Fibroblast of villous mesenchyme (primary cell): ENCODE results near the gene ZCWPW2. TPM values are rescaled to one million over a fixed set of nuclear protein-coding genes. Genes with fewer than 3 reads are reported as not detected.

Source experiments
- DNase-seq: peaks from one replicate; pipeline ENCODE4 v3.0.0-alpha.2; 2010; ENCODE audit warnings: low read depth
- H3K4me3 ChIP-seq: 2 replicates; pipeline ENCODE4 v1.5.1; 2011; ENCODE audit warnings: low read depth, mild to moderate bottlenecking, low read length
- CTCF ChIP-seq: IDR thresholded peaks from 2 replicates; pipeline ENCODE4 v1.5.1; 2012; ENCODE audit warnings: low read depth, mild to moderate bottlenecking, low read length; ENCODE audit not compliant: insufficient read depth
- total RNA-seq: library from RNA; depleted of rRNA; stranded (reverse); fragments of >200 nt; gene quantifications from 2 replicates; pipeline ENCODE4 v1.2.3, GENCODE V29; 2012

The ZCWPW2 gene
- 0.43 and 0.64 TPM in 2 replicates for total RNA-seq

- peak within 1 kb of the TSS; percentile 95 for H3K4me3 ChIP-seq
- peak; percentile 98 for DNase-seq
- TF ChIP-seq CTCF: peak; percentile 9
Observed at GRCh38 chr3:28348629-28349468, at the start of gene ZCWPW2, which contains the start of gene AZI2. TSS of gene ZCWPW2 (plus strand) at chr3:28348721. CDS start at chr3:28413069, 64,348 bp downstream. TSS of gene AZI2 (minus strand) at chr3:28348824. CDS start at chr3:28340617, 8,207 bp downstream.

GRCh38 chr3:28299705-28300104, 48.8 kb upstream of the ZCWPW2 start:
- H3K4me3 ChIP-seq: no peak overlapping the region
- no peak for DNase-seq
- no peak for TF ChIP-seq CTCF

- DNase-seq: no peak
- TF ChIP-seq CTCF: no peak
- H3K4me3 ChIP-seq: no peak overlapping the region
Observed at GRCh38 chr3:28300345-28300962, 48.1 kb upstream of the ZCWPW2 start.

- no peak for TF ChIP-seq CTCF
- DNase-seq: no peak
- H3K4me3 ChIP-seq: no peak overlapping the region
Observed at GRCh38 chr3:28301688-28302087, 46.8 kb upstream of the ZCWPW2 start.

- DNase-seq: no peak
- TF ChIP-seq CTCF: no peak
- no peak overlapping the region for H3K4me3 ChIP-seq
Observed at GRCh38 chr3:28308196-28308595, 40.3 kb upstream of the ZCWPW2 start.

GRCh38 chr3:28315711-28316110, 32.8 kb upstream of the ZCWPW2 start:
- no peak for DNase-seq
- no peak for TF ChIP-seq CTCF
- no peak overlapping the region for H3K4me3 ChIP-seq
